ENCODE results near the gene CFTR. TPM values are rescaled to one million over a fixed set of nuclear protein-coding genes. Genes with fewer than 3 reads are reported as not detected.

Gene CFTR
- total RNA-seq, 4 donors from 2014 or later, result 3.4 to 13.5 (median 7.1) TPM

GRCh38 chr7:117682681-117683385, 203.0 kb downstream of the CFTR start:
- Histone ChIP-seq H3K9me3 (no peaks in the 10 kb centered on the region), H3K27ac (no peak overlapping the region)

GRCh38 chr7:117683430-117684175, 203.8 kb downstream of the CFTR start:
- Histone ChIP-seq H3K9me3 (no peaks in the 10 kb centered on the region), H3K27me3 (no peaks in the 10 kb centered on the region), H3K4me1 (peaks cover 9% of the 10 kb centered on the region), H3K4me3 (no peak overlapping the region), H3K36me3 (no peaks in the 10 kb centered on the region), H3K27ac (no peak overlapping the region)
- WGBS, result 71% methylated on average over 8 of the region's 8 CpGs
- DNase-seq (ENCODE audit: low spot score in 2 of 2), result no peak
- TF ChIP-seq EP300 (IDR thresholded peaks at IDR 0.05) (no peak), POLR2AphosphoS5 (IDR thresholded peaks at IDR 0.05) (no peak), POLR2A (IDR thresholded peaks at IDR 0.05) (no peak), CTCF (IDR thresholded peaks at IDR 0.05) (no peak)

More at GRCh38 chr7:117682681-117683385, 203.0 kb downstream of the CFTR start:
- H3K27me3 ChIP-seq, result no peaks in the 10 kb centered on the region
- no peak for DNase-seq (ENCODE audit: low spot score in 2 of 2)
- H3K4me3 ChIP-seq, result no peak overlapping the region
- H3K36me3 ChIP-seq, result no peaks in the 10 kb centered on the region
- WGBS, result 63% methylated on average over 5 of the region's 5 CpGs
- peaks cover 7% of the 10 kb centered on the region for H3K4me1 ChIP-seq
- no peak for TF ChIP-seq POLR2A (IDR thresholded peaks at IDR 0.05)
- no peak for TF ChIP-seq CTCF (IDR thresholded peaks at IDR 0.05)
- TF ChIP-seq POLR2AphosphoS5 (IDR thresholded peaks at IDR 0.05), result no peak
- no peak for TF ChIP-seq EP300 (IDR thresholded peaks at IDR 0.05)

- no peaks in the 10 kb centered on the region for H3K9me3 ChIP-seq
- DNase-seq (ENCODE audit: low spot score in 2 of 2), result no peak
- H3K4me3 ChIP-seq, result no peak overlapping the region
- peaks cover 11% of the 10 kb centered on the region for H3K4me1 ChIP-seq
- no peak overlapping the region for H3K27ac ChIP-seq
- no peak for TF ChIP-seq CTCF (IDR thresholded peaks at IDR 0.05)
- TF ChIP-seq EP300 (IDR thresholded peaks at IDR 0.05), result no peak
- no peak for TF ChIP-seq POLR2AphosphoS5 (IDR thresholded peaks at IDR 0.05)
- no peak for TF ChIP-seq POLR2A (IDR thresholded peaks at IDR 0.05)
- H3K36me3 ChIP-seq, result no peaks in the 10 kb centered on the region
- no peaks in the 10 kb centered on the region for H3K27me3 ChIP-seq
Measured at GRCh38 chr7:117685795-117686194, 206.0 kb downstream of the CFTR start.

- H3K4me3 ChIP-seq, result no peak overlapping the region
- TF ChIP-seq POLR2AphosphoS5 (IDR thresholded peaks at IDR 0.05), result no peak
- TF ChIP-seq POLR2A (IDR thresholded peaks at IDR 0.05), result no peak
- no peak for TF ChIP-seq EP300 (IDR thresholded peaks at IDR 0.05)
- TF ChIP-seq CTCF (IDR thresholded peaks at IDR 0.05), result no peak
- H3K4me1 ChIP-seq, result peaks cover 11% of the 10 kb centered on the region
- no peaks in the 10 kb centered on the region for H3K27me3 ChIP-seq
- H3K36me3 ChIP-seq, result no peaks in the 10 kb centered on the region
- no peaks in the 10 kb centered on the region for H3K9me3 ChIP-seq
- no peak for DNase-seq (ENCODE audit: low spot score in 2 of 2)
- H3K27ac ChIP-seq, result no peak overlapping the region
Measured at GRCh38 chr7:117686311-117686935, 206.6 kb downstream of the CFTR start.

- Histone ChIP-seq H3K4me3 (no peak overlapping the region), H3K27ac (no peak overlapping the region), H3K36me3 (no peaks in the 10 kb centered on the region), H3K4me1 (peaks cover 11% of the 10 kb centered on the region), H3K9me3 (no peaks in the 10 kb centered on the region), H3K27me3 (no peaks in the 10 kb centered on the region)
- WGBS, result 55% methylated on average over 2 of the region's 2 CpGs
- DNase-seq (ENCODE audit: low spot score in 2 of 2), result no peak
- TF ChIP-seq EP300 (IDR thresholded peaks at IDR 0.05) (no peak), CTCF (IDR thresholded peaks at IDR 0.05) (no peak), POLR2AphosphoS5 (IDR thresholded peaks at IDR 0.05) (no peak), POLR2A (IDR thresholded peaks at IDR 0.05) (no peak)
Measured at GRCh38 chr7:117688126-117688525, 208.3 kb downstream of the CFTR start.
